NCI-H69 (cell line): ENCODE results near the gene TESK2.
"Not testable (repeated sequence)": the region's sequence is repeated elsewhere in the genome, so short reads cannot be mapped to it uniquely, and the experiment has no call there.

ENCODE experiments used
- DNase-seq: peaks from one replicate; lab custom pipeline; 2025; lab: John Stamatoyannopoulos, UW

Gene TESK2

DNA sequence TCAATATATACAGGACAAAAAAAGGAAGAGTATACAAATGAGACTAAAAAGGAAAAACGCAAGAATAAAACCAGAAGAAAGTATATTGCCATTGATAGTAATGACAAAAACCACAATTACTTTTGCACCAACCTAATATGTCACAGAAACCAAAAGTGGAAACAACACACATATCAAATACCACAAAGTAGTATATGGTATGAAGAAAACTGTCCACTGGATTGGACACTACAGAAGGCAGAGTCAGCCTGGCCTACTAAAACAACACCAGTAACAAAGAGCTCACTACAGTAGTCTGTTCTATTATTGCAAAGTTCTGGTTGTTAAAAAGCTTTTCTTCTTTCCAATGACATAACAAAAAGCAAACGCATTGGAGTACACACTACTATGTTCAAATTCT lies 17.7 kb downstream of the TESK2 start:
- no peak for DNase-seq

DNA sequence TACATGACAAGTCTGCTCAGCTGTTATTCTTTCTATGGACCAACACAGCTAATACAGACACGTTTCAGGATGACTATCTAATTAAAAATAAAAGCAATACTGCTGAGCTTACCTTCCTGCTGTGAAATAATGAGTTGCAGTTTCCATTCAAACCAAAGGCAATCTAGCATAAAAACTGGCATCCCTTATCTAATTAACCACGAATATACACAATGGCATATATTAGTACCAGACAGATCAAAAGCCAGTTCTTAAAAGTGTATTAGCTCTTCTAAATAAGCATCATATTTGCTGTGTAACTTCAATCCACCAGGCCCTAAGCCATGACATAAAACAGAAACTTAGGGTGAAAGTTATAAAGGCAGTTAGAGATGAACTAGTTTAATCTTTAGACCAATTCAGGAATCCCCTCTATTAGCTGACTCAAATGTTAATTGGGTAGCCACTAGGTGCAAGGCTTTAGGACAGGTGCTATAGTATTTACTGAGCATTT lies 20.6 kb downstream of the TESK2 start:
- peak; percentile 28 for DNase-seq

DNA sequence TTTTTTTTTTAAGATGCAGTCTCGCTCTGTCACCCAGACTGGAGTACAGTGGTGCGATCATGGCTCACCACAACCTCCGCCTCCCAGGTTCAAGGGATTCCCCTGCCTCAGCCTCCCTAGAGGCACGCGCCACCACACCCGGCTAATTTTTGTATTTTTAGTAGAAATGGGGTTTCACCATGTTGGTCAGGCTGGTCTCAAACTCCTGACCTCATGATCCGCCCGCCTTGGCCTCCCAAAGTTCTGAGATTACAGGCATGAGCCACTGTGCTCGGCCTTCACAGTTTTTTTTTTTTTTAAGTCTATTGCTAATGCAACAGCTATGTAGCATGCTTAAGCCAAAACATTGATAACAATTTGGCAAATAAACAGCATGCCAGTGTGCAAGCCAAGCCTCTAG lies 23.6 kb downstream of the TESK2 start:
- not testable (repeated sequence) for DNase-seq

DNA sequence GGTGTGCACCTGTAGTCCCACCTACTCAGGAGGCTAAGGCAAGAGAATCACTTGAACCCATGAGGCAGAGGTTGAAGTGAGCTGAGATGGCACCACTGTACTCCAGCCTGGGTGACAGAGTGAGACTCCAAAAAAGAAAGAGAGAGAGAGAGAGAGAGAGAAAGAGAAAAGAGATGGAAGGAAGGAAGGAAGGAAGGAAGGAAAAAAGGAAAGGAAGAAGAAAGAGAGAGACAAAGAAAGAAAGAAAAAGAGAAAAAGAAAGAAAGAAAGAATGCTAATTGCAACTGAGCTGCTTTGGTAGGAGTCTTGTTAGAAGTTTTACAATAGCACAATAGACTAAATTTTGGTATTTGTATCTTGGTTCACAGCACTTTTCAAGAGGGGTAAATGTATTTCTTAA lies 25.7 kb downstream of the TESK2 start:
- no peak for DNase-seq

GRCh38 chr1:45458894-45459293 lies 32.1 kb downstream of the TESK2 start:
- no peak for DNase-seq

- DNase-seq, result no peak
These were observed 34.4 kb downstream of the TESK2 start for GRCh38 chr1:45456531-45456930.

GRCh38 chr1:45455162-45455561 lies 35.8 kb downstream of the TESK2 start:
- no peak for DNase-seq

DNA sequence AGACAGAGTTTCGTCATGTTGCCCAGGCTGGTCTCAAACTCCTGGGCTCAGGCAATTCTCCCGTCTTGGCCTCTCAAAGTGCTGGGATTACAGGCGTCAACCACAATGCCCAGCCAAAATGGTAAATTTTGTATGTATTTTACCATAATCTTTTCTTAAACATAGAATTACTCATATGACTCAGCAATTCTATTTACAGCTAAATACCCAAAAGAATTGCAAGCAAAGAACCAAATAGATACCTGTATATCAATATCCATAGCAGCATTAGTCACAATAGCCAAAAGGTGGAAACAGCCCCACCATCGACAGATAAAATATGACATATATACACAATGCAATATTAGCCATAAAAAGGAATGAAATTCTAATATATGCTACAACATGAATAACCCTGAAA lies 36.5 kb downstream of the TESK2 start:
- DNase-seq, result no peak

GRCh38 chr1:45452503-45452902 lies 38.5 kb downstream of the TESK2 start:
- no peak for DNase-seq

GRCh38 chr1:45448357-45448756 lies 42.6 kb downstream of the TESK2 start:
- no peak for DNase-seq

- DNase-seq, result no peak
These were observed 43.9 kb downstream of the TESK2 start for GRCh38 chr1:45446950-45447672.

DNA sequence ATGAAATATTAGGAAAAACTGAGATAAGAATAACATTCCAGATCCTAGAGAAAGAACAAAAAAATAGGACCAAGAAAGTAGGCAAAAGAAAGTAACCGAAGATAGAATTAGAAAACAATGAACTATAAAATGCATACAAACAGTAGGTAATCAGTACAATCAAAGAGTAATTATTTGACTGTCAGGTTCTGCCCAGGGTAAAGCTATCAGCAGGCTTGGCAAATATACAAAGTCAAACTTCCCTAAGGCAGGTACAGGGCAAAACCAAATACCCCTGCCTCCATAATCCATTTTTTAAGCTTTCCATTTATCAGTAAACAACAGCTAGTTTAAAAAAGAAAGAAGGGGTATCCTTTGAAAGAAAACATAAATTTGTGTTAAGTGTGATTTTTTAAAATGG lies 44.4 kb downstream of the TESK2 start:
- DNase-seq, result no peak

GRCh38 chr1:45444609-45445131 lies 46.3 kb downstream of the TESK2 start:
- no peak for DNase-seq

GRCh38 chr1:45443580-45444446 lies 47.1 kb downstream of the TESK2 start:
- DNase-seq, result no peak

- no peak for DNase-seq
These were observed 48.7 kb downstream of the TESK2 start for GRCh38 chr1:45442272-45442671.

- DNase-seq, result no peak
These were observed 53.6 kb downstream of the TESK2 start for GRCh38 chr1:45437323-45437722.

GRCh38 chr1:45430490-45430889 lies 60.5 kb downstream of the TESK2 start:
- no peak for DNase-seq

DNA sequence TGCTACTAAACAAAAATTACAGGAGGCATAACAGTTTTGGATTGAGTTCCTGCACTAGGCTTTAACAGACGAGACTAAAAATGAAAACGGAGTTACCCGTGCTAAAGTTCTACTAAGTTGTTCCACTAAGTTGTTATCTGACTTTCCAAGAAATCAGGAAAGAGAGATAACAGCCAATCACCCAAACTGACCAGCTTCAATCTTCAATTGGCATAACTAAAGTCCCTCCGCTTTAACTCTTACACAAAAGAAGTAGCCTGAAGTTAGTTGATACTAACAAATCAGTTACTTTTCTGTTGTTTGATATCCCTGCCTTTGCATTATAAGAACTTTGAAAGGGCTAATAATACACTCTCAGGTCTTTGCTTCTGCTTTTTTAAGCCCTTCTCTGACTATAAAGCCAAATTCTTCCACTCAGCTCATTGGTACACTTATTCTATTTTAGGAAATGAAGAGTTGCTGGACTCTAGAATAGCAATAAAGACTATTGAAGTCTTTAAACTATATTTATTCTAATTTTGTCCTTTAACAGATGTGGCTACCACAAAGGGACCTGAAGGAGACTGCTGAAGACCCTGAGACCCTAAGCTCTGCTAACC lies 61.3 kb downstream of the TESK2 start:
- DNase-seq, result no peak

DNA sequence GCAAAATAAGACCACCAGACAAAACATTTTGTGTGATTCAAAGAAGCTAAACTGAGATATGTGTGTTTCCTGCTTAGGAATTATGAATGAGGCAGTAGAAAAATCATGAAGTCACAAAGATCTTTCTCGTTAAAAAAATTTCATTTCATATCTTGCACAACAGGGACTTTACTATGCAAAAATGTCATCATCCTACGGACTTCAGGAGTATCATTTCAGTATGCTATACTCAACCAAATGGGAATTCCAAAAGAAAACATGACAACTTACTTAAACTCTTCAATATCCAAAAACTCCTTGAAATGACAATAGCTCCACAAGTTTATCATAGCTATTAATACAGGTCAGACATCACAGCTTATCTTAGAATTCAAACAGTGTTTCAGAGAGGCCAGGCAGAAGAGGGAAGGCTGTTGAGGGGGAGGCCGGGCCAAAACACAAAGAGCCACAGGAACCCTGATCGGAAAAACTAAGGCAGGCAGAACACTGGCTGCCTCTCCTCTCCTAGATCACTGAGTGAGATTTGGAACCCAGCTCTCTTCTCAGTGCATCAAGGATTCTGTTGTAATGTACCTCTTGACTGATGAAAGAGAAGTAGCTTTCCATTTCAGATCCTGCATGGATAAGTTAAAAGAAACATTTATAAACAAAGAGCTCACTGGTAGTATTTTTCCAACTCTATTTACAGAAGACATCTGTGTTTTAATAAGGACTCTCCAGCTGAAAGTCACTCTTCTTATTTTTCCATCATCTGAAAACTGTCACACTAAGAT lies 66.9 kb downstream of the TESK2 start:
- DNase-seq, result no peak

DNA sequence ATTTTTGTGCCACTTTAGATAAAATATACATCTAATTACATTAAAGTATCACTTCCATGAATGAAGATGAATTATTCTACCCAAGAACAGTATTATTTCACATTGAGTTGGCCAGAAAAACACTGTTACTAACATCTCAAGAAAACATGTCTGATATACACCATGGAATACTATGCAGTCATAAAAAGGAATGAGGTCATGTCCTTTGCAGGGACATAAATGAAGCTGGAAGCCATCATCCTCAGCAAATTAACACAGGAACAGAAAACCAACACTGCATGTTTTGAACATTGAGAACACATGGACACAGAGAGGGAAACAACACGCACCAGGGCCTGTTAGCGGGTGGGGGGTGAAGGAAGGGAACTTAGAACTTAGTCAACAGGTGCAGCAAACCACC lies 69.0 kb downstream of the TESK2 start:
- DNase-seq, result no peak

DNA sequence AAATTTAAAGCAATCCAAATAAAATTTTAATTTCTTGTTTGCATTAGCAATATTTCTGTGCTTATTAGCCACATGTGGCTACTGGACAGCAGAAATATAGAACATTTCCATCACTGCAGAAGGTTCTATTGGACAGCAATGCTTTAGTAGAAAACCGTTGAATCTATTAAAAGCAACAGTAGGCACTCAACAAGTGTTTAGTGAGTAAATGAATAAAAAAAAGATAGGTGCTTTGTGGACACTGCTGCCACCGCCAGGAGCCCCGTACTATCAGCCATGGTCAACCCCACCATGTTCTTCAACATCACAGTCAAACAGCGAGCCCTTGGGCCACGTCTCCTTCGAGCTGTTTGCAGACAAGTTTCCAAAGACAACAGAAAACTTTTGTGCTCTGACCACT lies 76.2 kb downstream of the TESK2 start:
- no peak for DNase-seq

GRCh38 chr1:45412899-45413298 lies 78.1 kb downstream of the TESK2 start:
- DNase-seq, result no peak
